Loucy (cell line): Measurements from ENCODE around the gene SPSB1.

ENCODE experiments used
- H2AFZ ChIP-seq: fragments of 200-600 bp; sonication (generic); 2 replicates; pipeline ENCODE4 v1.6.0; 2016; ENCODE audit warnings: antibody characterized with exemption, mild to moderate bottlenecking, low read length, moderate library complexity
- H3F3A ChIP-seq: fragments of 200-600 bp; 2 replicates; pipeline ENCODE4 v1.6.0; 2016; ENCODE audit warnings: antibody characterized with exemption, low read depth, mild to moderate bottlenecking
- H3K27me3 ChIP-seq: fragments of 200-600 bp; sonication (generic); 2 replicates; pipeline ENCODE4 v1.6.1; 2014; ENCODE audit warnings: low read length, mild to moderate bottlenecking; ENCODE audit not compliant: insufficient read depth, poor library complexity, severe bottlenecking
- H3K36me3 ChIP-seq: fragments of 200-600 bp; sonication (generic); 2 replicates; pipeline ENCODE4 v1.6.1; 2016; ENCODE audit warnings: low read length; ENCODE audit not compliant: insufficient read depth
- H3K4me1 ChIP-seq: fragments of 200-600 bp; sonication (generic); 2 replicates; pipeline ENCODE4 v1.5.1; 2014; ENCODE audit warnings: low read length, mild to moderate bottlenecking; ENCODE audit not compliant: insufficient read depth, poor library complexity, severe bottlenecking
- H3K4me2 ChIP-seq: fragments of 200-600 bp; sonication (generic); 2 replicates; pipeline ENCODE4 v1.6.0; 2014; ENCODE audit warnings: antibody characterized with exemption, low read length, low read depth, mild to moderate bottlenecking; ENCODE audit not compliant: poor library complexity, severe bottlenecking
- H3K4me3 ChIP-seq: fragments of 200-600 bp; sonication (generic); 2 replicates; pipeline ENCODE4 v1.5.1; 2014; ENCODE audit warnings: low read length, mild to moderate bottlenecking, mixed read lengths; ENCODE audit not compliant: poor library complexity, severe bottlenecking
- H3K79me2 ChIP-seq: fragments of 200-600 bp; sonication (generic); 2 replicates; pipeline ENCODE4 v1.6.1; 2014; ENCODE audit warnings: low read length; ENCODE audit not compliant: insufficient read depth
- H3K9ac ChIP-seq: fragments of 200-600 bp; sonication (generic); 2 replicates; pipeline ENCODE4 v1.6.0; 2014; ENCODE audit warnings: mild to moderate bottlenecking, low read depth, low read length, moderate library complexity; ENCODE audit not compliant: poor library complexity, severe bottlenecking
- H3K9me2 ChIP-seq: fragments of 200-600 bp; sonication (generic); replicated peaks from 2 replicates; pipeline ENCODE4 v1.6.1; 2016; ENCODE audit warnings: low read depth, low read length, mixed read lengths
- H3K9me3 ChIP-seq: fragments of 200-600 bp; sonication (generic); 2 replicates; pipeline ENCODE4 v1.6.1; 2014; ENCODE audit warnings: mild to moderate bottlenecking, antibody characterized with exemption, low read length, low read depth; ENCODE audit not compliant: insufficient read depth
- H4K20me1 ChIP-seq: fragments of 200-600 bp; sonication (generic); 2 replicates; pipeline ENCODE4 v1.6.0; 2014; ENCODE audit warnings: antibody characterized with exemption, low read length, mild to moderate bottlenecking; ENCODE audit not compliant: insufficient read depth, poor library complexity, severe bottlenecking
- CTCF ChIP-seq: fragments of 200-600 bp; sonication (generic); conservative IDR thresholded peaks from 2 replicates; pipeline ENCODE4 v1.5.1; 2014; ENCODE audit warnings: mild to moderate bottlenecking, antibody characterized with exemption, low read length
- EZH2phosphoT487 ChIP-seq: fragments of 200-600 bp; IDR thresholded peaks from 2 replicates; pipeline ENCODE4 v1.6.1; 2018; ENCODE audit warnings: antibody characterized with exemption, mild to moderate bottlenecking, moderate library complexity, borderline replicate concordance

SPSB1 gene

GRCh38 chr1:9251501-9251900 is 41.2 kb upstream of the SPSB1 start:
- H3K9me3 ChIP-seq: no peaks in the 10 kb centered on the region
- peaks cover 3% of the 10 kb centered on the region for H4K20me1 ChIP-seq
- no peak for TF ChIP-seq CTCF
- no peak for TF ChIP-seq EZH2phosphoT487
- H3K9me2 ChIP-seq: no peaks in the 10 kb centered on the region
- no peak overlapping the region for H3K4me3 ChIP-seq
- H3K4me2 ChIP-seq: no peak overlapping the region
- no peak overlapping the region for H2AFZ ChIP-seq
- peaks cover 48% of the 10 kb centered on the region; the same call in 1 of the 2 replicates for H3K79me2 ChIP-seq
- peaks cover 22% of the 10 kb centered on the region for H3K4me1 ChIP-seq
- H3K36me3 ChIP-seq: peaks cover 9% of the 10 kb centered on the region; the same call in 1 of the 2 replicates
- no peaks in the 10 kb centered on the region for H3F3A ChIP-seq
- no peaks in the 10 kb centered on the region for H3K27me3 ChIP-seq
- H3K9ac ChIP-seq: no peak overlapping the region

DNA sequence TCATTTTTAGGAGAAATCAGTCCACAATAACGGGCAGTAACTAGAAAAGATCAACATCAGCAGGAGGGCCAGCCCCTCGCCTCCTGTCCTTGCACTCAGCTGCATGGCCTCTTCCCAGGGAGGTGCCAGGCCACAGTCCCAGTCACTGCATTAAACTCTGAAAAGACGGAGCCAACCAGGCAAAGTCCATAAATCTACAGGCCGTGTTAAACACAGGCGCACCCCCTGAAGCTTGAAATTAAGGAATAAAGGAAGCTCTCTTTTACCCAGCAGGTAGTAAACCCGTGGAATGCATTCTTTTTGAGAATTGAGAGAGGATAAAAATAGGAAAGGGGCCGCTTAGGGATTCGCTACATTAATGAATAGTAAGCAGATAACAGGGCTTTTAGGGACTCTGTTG is 39.7 kb upstream of the SPSB1 start:
- no peak overlapping the region for H3K4me3 ChIP-seq
- H3F3A ChIP-seq: no peaks in the 10 kb centered on the region
- no peak overlapping the region for H3K9ac ChIP-seq
- H3K27me3 ChIP-seq: no peaks in the 10 kb centered on the region
- H3K4me2 ChIP-seq: no peak overlapping the region
- TF ChIP-seq CTCF (no peak), EZH2phosphoT487 (no peak)
- peaks cover 47% of the 10 kb centered on the region; the same call in 1 of the 2 replicates for H3K79me2 ChIP-seq
- no peak overlapping the region for H2AFZ ChIP-seq
- H4K20me1 ChIP-seq: peaks cover 3% of the 10 kb centered on the region
- H3K4me1 ChIP-seq: peaks cover 11% of the 10 kb centered on the region
- H3K9me2 ChIP-seq: no peaks in the 10 kb centered on the region
- H3K36me3 ChIP-seq: peaks cover 9% of the 10 kb centered on the region; the same call in 1 of the 2 replicates
- no peaks in the 10 kb centered on the region for H3K9me3 ChIP-seq

GRCh38 chr1:9253453-9254105 is 39.1 kb upstream of the SPSB1 start:
- Histone ChIP-seq H3K9me3 (no peaks in the 10 kb centered on the region; the same call in 1 of the 2 replicates), H3K9ac (no peak overlapping the region), H3K4me2 (no peak overlapping the region), H4K20me1 (peaks cover 3% of the 10 kb centered on the region), H3K27me3 (no peaks in the 10 kb centered on the region), H3K9me2 (no peaks in the 10 kb centered on the region), H2AFZ (no peak overlapping the region), H3K4me3 (no peak overlapping the region), H3K79me2 (peaks cover 48% of the 10 kb centered on the region), H3F3A (no peaks in the 10 kb centered on the region), H3K4me1 (peaks cover 7% of the 10 kb centered on the region), H3K36me3 (peaks cover 13% of the 10 kb centered on the region; the same call in 1 of the 2 replicates)
- TF ChIP-seq CTCF (no peak), EZH2phosphoT487 (no peak)
